NCI-H2227 (cell line): ENCODE measurements around the gene NSD1.

Experiments used
- DNase-seq: peaks from one replicate; lab custom pipeline; 2025; ENCODE audit not compliant: unreplicated experiment; lab: John Stamatoyannopoulos, UW

NSD1 gene

GRCh38 chr5:177319913-177320588 is 186.5 kb downstream of the NSD1 start:
- DNase-seq: no peak

- DNase-seq: no peak
Observed at GRCh38 chr5:177320879-177321278, 187.3 kb downstream of the NSD1 start.

GRCh38 chr5:177325868-177326381 is 192.4 kb downstream of the NSD1 start:
- DNase-seq: no peak

GRCh38 chr5:177327539-177328522 is 194.3 kb downstream of the NSD1 start:
- no peak for DNase-seq

- no peak for DNase-seq
Observed at GRCh38 chr5:177328545-177329231, 195.1 kb downstream of the NSD1 start.

- no peak for DNase-seq
Observed at GRCh38 chr5:177329883-177330282, 196.3 kb downstream of the NSD1 start.

GRCh38 chr5:177330991-177331842 is 197.6 kb downstream of the NSD1 start:
- DNase-seq: no peak

GRCh38 chr5:177332031-177332895 is 198.7 kb downstream of the NSD1 start:
- DNase-seq: no peak

- DNase-seq: no peak
Observed at GRCh38 chr5:177332896-177333260, 199.3 kb downstream of the NSD1 start.

GRCh38 chr5:177333420-177334154 is 200.0 kb downstream of the NSD1 start:
- DNase-seq: no peak

- DNase-seq: no peak
Observed at GRCh38 chr5:177334155-177334551, 200.6 kb downstream of the NSD1 start.

GRCh38 chr5:177334781-177335700 is 201.5 kb downstream of the NSD1 start:
- DNase-seq: no peak

- DNase-seq: no peak
Observed at GRCh38 chr5:177335701-177336065, 202.1 kb downstream of the NSD1 start.

- no peak for DNase-seq
Observed at GRCh38 chr5:177336112-177336511, 202.5 kb downstream of the NSD1 start.

GRCh38 chr5:177336603-177337494 is 203.3 kb downstream of the NSD1 start:
- no peak for DNase-seq

- DNase-seq: no peak
Observed at GRCh38 chr5:177338251-177339106, 204.9 kb downstream of the NSD1 start.
